ENCODE results near the gene TRAPPC6A.

DNA sequence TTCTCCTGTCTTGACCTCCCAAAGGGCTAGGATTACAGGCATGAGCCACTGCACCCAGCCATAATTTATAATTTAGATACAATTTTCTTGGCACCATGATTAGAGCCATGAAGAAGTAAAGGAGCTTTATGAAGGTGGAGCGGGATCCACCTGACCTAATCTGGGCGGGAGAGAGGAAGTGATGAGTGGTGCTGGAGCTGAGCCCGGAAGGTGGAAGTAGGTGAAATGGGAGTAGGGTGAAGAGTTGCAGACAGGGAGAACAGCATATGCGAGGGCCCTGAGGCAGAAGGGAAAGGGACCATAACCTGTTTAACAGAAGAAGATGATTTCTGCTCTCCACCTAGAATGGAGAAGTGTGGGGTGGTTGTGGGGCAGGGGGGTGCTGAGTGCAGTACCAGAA is 4.7 kb upstream of the TRAPPC6A start:
- TF ChIP-seq, protein P1, sequence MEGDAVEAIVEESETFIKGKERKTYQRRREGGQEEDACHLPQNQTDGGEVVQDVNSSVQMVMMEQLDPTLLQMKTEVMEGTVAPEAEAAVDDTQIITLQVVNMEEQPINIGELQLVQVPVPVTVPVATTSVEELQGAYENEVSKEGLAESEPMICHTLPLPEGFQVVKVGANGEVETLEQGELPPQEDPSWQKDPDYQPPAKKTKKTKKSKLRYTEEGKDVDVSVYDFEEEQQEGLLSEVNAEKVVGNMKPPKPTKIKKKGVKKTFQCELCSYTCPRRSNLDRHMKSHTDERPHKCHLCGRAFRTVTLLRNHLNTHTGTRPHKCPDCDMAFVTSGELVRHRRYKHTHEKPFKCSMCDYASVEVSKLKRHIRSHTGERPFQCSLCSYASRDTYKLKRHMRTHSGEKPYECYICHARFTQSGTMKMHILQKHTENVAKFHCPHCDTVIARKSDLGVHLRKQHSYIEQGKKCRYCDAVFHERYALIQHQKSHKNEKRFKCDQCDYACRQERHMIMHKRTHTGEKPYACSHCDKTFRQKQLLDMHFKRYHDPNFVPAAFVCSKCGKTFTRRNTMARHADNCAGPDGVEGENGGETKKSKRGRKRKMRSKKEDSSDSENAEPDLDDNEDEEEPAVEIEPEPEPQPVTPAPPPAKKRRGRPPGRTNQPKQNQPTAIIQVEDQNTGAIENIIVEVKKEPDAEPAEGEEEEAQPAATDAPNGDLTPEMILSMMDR (conservative IDR thresholded peaks at IDR 0.05; ENCODE audit: low read depth, low read length), result no peak
- no peak for TF ChIP-seq POLR2A (IDR thresholded peaks at IDR 0.05; ENCODE audit: low read depth, low read length)
- TF ChIP-seq RFX5 (IDR thresholded peaks at IDR 0.05; ENCODE audit: low read depth, low read length), result no peak
- TF ChIP-seq, protein P2, sequence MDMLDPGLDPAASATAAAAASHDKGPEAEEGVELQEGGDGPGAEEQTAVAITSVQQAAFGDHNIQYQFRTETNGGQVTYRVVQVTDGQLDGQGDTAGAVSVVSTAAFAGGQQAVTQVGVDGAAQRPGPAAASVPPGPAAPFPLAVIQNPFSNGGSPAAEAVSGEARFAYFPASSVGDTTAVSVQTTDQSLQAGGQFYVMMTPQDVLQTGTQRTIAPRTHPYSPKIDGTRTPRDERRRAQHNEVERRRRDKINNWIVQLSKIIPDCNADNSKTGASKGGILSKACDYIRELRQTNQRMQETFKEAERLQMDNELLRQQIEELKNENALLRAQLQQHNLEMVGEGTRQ (IDR thresholded peaks at IDR 0.05; ENCODE audit: low read depth, low read length), result no peak
- no peak for TF ChIP-seq CEBPB (IDR thresholded peaks at IDR 0.05; ENCODE audit: low read depth, low read length)
- TF ChIP-seq RAD21 (IDR thresholded peaks at IDR 0.05; ENCODE audit: low read length), result no peak

Data from IMR-90 (cell line).